Measurements from ENCODE around the gene FKTN. TPM values are rescaled to one million over a fixed set of nuclear protein-coding genes. Genes with fewer than 3 reads are reported as not detected.
"Not testable (repeated sequence)": the region's sequence is repeated elsewhere in the genome, so short reads cannot be mapped to it uniquely, and the experiment has no call there.

FKTN gene
- total and polyA plus RNA-seq, 4 donors, result 3.2 to 36.9 (median 7.4) TPM

DNA sequence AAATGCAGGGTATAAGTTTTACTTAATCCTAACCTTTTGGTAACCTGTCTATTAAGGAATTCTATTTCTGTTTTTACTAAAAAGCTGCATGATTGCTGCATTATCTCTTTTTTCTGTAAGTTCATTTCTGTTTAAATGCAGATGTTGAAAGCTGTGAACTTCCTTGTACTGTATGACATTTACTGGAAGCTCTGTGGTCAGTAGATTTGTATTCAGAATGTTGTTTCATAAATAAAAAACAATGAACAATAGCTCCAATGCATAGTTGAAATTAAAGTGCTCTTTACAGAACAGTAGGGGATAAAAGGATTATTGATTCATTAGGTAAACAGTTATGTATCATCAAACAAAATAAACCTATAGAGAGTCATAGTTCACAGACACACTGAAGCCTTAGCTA lies 46.5 kb upstream of the FKTN start:
- Histone ChIP-seq H3K27ac (ENCODE audit: low read depth in 1 of 2, low read length in 1 of 2) (no peak overlapping the region), H3K36me3 (ENCODE audit: control insufficient read depth in 4 of 4, insufficient read depth in 4 of 4, low read length in 4 of 4) (peaks cover 2 to 6% (median 3%) of the 10 kb centered on the region in 4 donors), H3K27me3 (ENCODE audit: control insufficient read depth in 3 of 3, insufficient read depth in 3 of 3, low read length in 2 of 3) (no peaks in the 10 kb centered on the region), H3K9me3 (ENCODE audit: control insufficient read depth in 4 of 4, insufficient read depth in 3 of 4, low read length in 3 of 4) (no peaks in the 10 kb centered on the region), H3K9ac (ENCODE audit: insufficient read depth in 1 of 2, low read length in 2 of 2) (no peak overlapping the region), H3K4me1 (ENCODE audit: control insufficient read depth in 5 of 5, insufficient read depth in 5 of 5, low read length in 5 of 5) (no peaks in the 10 kb centered on the region), H3K4me3 (no peak overlapping the region)
- DNase-seq (no peak), ATAC-seq (ENCODE audit: insufficient read depth, low FRiP score) (no peak)
- TF ChIP-seq, protein P1, sequence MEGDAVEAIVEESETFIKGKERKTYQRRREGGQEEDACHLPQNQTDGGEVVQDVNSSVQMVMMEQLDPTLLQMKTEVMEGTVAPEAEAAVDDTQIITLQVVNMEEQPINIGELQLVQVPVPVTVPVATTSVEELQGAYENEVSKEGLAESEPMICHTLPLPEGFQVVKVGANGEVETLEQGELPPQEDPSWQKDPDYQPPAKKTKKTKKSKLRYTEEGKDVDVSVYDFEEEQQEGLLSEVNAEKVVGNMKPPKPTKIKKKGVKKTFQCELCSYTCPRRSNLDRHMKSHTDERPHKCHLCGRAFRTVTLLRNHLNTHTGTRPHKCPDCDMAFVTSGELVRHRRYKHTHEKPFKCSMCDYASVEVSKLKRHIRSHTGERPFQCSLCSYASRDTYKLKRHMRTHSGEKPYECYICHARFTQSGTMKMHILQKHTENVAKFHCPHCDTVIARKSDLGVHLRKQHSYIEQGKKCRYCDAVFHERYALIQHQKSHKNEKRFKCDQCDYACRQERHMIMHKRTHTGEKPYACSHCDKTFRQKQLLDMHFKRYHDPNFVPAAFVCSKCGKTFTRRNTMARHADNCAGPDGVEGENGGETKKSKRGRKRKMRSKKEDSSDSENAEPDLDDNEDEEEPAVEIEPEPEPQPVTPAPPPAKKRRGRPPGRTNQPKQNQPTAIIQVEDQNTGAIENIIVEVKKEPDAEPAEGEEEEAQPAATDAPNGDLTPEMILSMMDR (IDR thresholded peaks at IDR 0.05; ENCODE audit: control extremely low read depth, extremely low read depth), result no peak

DNA sequence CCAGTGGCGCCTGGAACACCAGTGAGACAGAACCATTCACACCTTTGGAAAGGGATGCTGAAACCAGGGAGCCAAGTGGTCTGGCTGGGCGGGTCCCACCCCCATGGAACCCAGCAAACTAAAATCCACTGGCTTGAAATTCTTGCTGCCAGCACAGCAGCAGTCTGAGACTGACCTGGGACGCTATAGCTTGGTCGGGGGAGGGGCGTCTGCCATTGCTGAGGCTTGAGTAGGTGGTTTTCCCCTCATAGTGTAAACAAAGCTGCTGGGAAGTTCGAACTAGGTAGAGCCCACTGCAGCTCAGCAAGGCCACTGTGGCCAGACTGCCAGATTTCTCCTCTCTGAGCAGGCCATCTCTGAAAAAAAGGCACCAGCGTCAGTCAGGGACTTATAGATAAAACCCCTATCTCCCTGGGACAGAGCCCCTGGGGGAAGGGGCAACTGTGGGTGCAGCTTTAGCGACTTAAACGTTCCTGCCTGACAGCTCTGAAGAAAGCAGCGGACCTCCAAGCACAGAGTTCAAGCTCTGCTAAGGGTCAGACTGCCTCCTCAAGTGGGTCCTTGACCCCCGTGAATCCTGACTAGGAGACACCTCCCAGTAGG lies 42.0 kb upstream of the FKTN start:
- Histone ChIP-seq H3K4me3 (no peak overlapping the region), H3K27ac (ENCODE audit: low read depth in 1 of 2, low read length in 1 of 2) (no peak overlapping the region), H3K36me3 (ENCODE audit: control insufficient read depth in 4 of 4, insufficient read depth in 4 of 4, low read length in 4 of 4) (peaks cover 0 to 6% (median 0%) of the 10 kb centered on the region in 4 donors), H3K9ac (ENCODE audit: insufficient read depth in 1 of 2, low read length in 2 of 2) (no peak overlapping the region), H3K4me1 (ENCODE audit: control insufficient read depth in 5 of 5, insufficient read depth in 5 of 5, low read length in 5 of 5) (no peaks in the 10 kb centered on the region), H3K9me3 (ENCODE audit: control insufficient read depth in 4 of 4, insufficient read depth in 3 of 4, low read length in 3 of 4) (no peaks in the 10 kb centered on the region), H3K27me3 (ENCODE audit: control insufficient read depth in 3 of 3, insufficient read depth in 3 of 3, low read length in 2 of 3) (no peaks in the 10 kb centered on the region)
- TF ChIP-seq, protein P1 (IDR thresholded peaks at IDR 0.05; ENCODE audit: control extremely low read depth, extremely low read depth), result no peak
- ATAC-seq (ENCODE audit: insufficient read depth, low FRiP score), result no peak
- WGBS, 2 donors, result 87 to 92% methylated on average over 11 of the region's 11 CpGs
- no peak for DNase-seq

DNA sequence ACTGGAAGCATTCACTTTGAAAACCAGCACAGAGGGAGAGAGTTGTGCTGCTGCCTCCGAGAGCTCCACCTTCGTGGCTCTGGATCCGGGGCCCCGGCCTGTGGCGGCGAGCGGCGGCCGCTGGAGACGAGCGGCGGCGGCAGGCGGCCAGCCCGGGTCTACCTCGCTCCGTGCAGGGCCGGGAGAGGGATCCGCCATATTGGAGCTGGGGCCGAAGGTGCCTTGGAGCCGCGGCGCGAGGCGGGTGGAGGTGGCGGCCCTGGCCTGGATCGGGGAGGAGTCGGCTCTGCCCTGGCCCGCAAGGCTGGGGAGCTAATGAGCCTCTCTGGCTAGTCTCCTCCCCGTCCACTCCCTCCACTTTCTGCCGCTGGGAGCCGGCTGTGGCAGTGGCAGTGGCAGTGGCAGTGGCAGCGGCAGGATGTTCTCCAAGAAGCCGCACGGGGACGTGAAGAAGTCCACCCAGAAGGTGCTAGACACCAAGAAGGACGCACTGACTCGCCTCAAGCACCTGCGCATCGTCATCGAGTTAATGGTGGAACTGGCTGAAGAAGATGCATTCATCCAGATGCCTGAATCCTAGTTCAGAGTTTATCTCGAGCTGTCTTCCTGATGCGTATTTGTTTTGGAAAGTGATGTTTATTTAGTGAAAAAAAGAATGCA lies 38.1 kb upstream of the FKTN start:
- H3K9ac ChIP-seq (ENCODE audit: insufficient read depth in 1 of 2, low read length in 2 of 2); H3K9me3 ChIP-seq (ENCODE audit: control insufficient read depth in 4 of 4, insufficient read depth in 3 of 4, low read length in 3 of 4); H3K27me3 ChIP-seq (ENCODE audit: control insufficient read depth in 3 of 3, insufficient read depth in 3 of 3, low read length in 2 of 3); H3K36me3 ChIP-seq (ENCODE audit: control insufficient read depth in 4 of 4, insufficient read depth in 4 of 4, low read length in 4 of 4); H3K4me3 ChIP-seq; H3K4me1 ChIP-seq (ENCODE audit: control insufficient read depth in 5 of 5, insufficient read depth in 5 of 5, low read length in 5 of 5): not testable (repeated sequence)
- WGBS, 2 donors, result 82 to 96% methylated on average over 39 to 43 of the region's 43 CpGs
- DNase-seq (peak in 1 of 3 donors; percentile 19), ATAC-seq (ENCODE audit: insufficient read depth, low FRiP score) (peak; percentile 34)
- H3K27ac ChIP-seq (ENCODE audit: low read depth in 1 of 2, low read length in 1 of 2), result peak overlapping the region; percentile 24 to 56

DNA sequence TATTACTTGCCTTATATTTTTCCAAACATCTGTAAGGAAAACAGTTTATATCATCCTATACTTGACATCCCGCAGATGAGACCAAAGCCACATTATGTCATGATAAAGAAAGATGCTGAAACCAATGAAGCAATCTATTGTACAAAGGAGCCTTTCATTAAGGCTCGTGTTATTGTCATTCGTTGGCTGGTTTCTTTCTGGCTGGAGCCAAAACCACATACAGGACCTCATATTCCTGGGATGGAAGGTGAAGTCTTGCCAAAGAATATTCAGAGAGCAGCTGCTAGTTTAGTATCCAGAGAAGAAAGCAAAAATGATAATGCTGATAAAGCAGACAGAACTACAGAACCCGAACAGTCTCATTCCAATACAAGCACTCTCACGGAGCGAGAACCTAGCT lies 36.9 kb upstream of the FKTN start:
- not testable (repeated sequence) for ATAC-seq (ENCODE audit: insufficient read depth, low FRiP score); H3K27ac ChIP-seq (ENCODE audit: low read depth in 1 of 2, low read length in 1 of 2); DNase-seq; H3K9ac ChIP-seq (ENCODE audit: insufficient read depth in 1 of 2, low read length in 2 of 2); H3K9me3 ChIP-seq (ENCODE audit: control insufficient read depth in 4 of 4, insufficient read depth in 3 of 4, low read length in 3 of 4); H3K36me3 ChIP-seq (ENCODE audit: control insufficient read depth in 4 of 4, insufficient read depth in 4 of 4, low read length in 4 of 4); H3K4me3 ChIP-seq; H3K27me3 ChIP-seq (ENCODE audit: control insufficient read depth in 3 of 3, insufficient read depth in 3 of 3, low read length in 2 of 3); H3K4me1 ChIP-seq (ENCODE audit: control insufficient read depth in 5 of 5, insufficient read depth in 5 of 5, low read length in 5 of 5)
- WGBS, 2 donors, result 96 to 98% methylated on average over 5 to 6 of the region's 6 CpGs

DNA sequence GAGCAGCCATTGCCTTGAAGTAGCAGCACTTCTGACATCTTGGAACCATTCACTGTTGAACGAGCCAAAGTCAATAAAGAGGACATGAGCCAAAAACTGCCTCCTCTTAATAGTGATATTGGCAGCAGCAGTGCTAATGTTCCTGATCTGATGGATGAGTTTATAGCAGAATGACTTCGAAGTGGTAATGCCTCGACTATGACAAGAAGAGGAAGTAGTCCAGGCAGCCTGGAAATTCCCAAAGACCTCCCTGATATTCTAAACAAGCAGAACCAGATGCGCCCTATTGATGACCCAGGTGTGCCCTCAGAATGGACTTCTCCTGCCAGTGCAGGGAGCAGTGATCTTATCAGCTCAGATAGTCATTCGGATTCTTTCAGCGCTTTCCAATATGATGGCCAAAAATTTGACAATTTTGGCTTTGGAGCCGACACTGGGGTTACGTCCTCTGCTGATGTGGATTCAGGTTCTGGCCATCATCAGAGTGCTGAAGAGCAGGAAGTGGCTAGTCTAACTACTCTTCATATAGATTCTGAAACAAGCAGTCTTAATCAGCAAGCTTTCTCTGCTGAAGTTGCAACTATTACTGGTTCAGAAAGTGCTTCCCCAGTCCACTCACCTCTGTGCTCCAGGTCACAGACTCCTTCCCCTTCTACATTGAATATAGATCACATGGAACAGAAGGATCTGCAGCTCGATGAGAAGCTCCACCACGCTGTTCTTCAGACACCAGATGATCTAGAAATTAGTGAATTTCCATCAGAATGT lies 35.1 kb upstream of the FKTN start:
- H3K9me3 ChIP-seq (ENCODE audit: control insufficient read depth in 4 of 4, insufficient read depth in 3 of 4, low read length in 3 of 4); H3K4me3 ChIP-seq; H3K27ac ChIP-seq (ENCODE audit: low read depth in 1 of 2, low read length in 1 of 2); H3K9ac ChIP-seq (ENCODE audit: insufficient read depth in 1 of 2, low read length in 2 of 2); H3K27me3 ChIP-seq (ENCODE audit: control insufficient read depth in 3 of 3, insufficient read depth in 3 of 3, low read length in 2 of 3); ATAC-seq (ENCODE audit: insufficient read depth, low FRiP score); H3K36me3 ChIP-seq (ENCODE audit: control insufficient read depth in 4 of 4, insufficient read depth in 4 of 4, low read length in 4 of 4); H3K4me1 ChIP-seq (ENCODE audit: control insufficient read depth in 5 of 5, insufficient read depth in 5 of 5, low read length in 5 of 5); DNase-seq: not testable (repeated sequence)
- WGBS, 2 donors, result 87 to 92% methylated on average over 9 to 10 of the region's 10 CpGs

All from lung (tissue), 12 donors.